ENCODE results near the gene AP2A1.

DNA sequence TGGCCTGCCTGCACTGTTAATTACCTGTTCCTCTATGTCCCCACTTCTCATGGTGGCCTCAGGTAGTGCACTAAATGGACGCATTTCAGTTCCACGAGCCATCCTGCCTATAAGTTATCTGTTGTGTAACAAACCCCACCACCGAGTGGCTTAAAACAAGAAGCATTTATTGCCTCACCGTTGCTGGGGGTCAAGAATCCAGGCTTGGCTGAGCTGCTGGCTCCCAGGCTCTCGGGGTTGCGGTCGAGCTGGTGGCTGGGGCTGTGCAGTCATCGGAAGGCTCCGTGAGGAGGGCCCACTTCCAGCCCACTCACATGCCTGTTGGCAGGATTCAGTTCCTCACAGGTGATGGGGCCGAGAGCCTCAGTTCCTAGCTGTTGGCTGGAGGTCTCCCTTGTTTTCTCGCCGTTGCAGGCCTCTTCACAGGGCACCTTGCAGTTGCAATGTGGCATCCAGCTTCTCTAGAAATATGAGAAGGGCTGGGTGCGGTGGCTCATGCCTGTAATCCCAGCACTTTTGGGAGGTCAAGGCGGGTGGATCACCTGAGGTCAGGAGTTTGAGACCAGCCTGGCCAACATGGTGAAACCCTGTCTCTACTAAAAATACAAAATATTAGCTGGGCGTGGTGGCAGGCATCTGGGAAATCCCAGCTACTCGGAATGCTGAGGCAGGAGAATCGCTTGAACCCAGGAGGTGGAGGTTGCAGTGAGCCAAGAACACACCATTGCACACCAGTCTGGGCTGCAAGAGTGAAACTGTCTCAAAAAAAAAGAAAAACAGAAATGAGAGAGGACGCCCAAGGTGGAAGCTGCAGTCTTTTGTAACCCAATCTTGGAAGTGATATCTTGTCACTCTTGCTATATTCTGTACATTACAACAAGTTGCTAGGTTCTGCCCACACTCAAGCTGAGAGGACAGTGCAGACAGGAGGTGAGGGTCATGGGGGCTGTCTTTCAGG lies 77.6 kb downstream of the AP2A1 start:
- no peak for TF ChIP-seq POLR2A (IDR thresholded peaks at IDR 0.05)
- TF ChIP-seq, protein P1, sequence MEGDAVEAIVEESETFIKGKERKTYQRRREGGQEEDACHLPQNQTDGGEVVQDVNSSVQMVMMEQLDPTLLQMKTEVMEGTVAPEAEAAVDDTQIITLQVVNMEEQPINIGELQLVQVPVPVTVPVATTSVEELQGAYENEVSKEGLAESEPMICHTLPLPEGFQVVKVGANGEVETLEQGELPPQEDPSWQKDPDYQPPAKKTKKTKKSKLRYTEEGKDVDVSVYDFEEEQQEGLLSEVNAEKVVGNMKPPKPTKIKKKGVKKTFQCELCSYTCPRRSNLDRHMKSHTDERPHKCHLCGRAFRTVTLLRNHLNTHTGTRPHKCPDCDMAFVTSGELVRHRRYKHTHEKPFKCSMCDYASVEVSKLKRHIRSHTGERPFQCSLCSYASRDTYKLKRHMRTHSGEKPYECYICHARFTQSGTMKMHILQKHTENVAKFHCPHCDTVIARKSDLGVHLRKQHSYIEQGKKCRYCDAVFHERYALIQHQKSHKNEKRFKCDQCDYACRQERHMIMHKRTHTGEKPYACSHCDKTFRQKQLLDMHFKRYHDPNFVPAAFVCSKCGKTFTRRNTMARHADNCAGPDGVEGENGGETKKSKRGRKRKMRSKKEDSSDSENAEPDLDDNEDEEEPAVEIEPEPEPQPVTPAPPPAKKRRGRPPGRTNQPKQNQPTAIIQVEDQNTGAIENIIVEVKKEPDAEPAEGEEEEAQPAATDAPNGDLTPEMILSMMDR (IDR thresholded peaks at IDR 0.05 in 4 of 5, conservative IDR thresholded peaks at IDR 0.05 in 1 of 5): peak in 1 of 5 experiments; percentile 9
